Fibroblast of gingiva (primary cell): ENCODE data around the gene ENTPD8.
"Not testable (repeated sequence)": the region's sequence is repeated elsewhere in the genome, so short reads cannot be mapped to it uniquely, and the experiment has no call there.

ENCODE experiments used
- DNase-seq: peaks from one replicate; pipeline ENCODE4 v3.0.0-alpha.2; 2011; ENCODE audit warnings: low read depth

The ENTPD8 gene

GRCh38 chr9:137394866-137395665 is 46.1 kb downstream of the ENTPD8 start:
- DNase-seq: no peak

GRCh38 chr9:137393176-137394150 is 47.7 kb downstream of the ENTPD8 start:
- no peak for DNase-seq

DNA sequence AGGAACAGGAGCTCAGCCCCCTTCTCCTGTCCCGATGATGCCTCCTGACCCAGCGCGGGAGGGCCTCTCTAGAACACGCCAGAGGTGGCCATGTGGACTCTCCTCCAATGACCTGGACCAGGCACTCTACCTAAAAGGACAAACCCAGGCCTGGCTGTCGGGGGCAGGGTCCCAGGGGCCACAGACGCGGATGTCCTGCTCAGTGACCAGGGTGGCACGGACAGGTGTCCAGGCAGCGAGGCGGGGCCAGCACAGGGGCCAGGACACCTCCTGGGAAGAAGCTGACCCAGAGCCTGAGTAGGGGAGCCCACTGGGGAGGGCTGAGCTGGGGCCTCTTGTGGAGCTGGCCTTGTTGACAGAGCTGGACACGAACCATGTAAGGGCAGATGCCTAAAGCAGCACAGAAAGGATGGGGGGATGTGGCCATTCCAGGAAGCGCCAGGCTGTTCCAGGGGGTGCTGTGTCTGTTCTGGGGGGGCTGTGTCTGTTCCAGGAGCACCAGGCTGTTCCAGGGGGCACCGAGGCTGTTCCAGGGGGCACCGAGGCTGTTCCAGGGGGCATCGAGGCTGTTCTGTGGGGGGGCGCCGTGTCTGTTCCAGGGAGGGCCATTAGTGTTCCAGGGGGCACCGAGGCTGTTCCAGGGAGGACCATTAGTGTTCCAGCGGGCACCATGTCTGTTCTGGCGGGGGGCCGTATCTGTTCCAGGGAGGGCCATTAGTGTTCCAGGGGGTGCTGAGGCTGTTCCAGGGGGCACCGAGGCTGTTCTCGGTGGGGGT is 48.7 kb downstream of the ENTPD8 start:
- DNase-seq: no peak

- no peak for DNase-seq
Observed at GRCh38 chr9:137391411-137391754, 49.8 kb downstream of the ENTPD8 start.

DNA sequence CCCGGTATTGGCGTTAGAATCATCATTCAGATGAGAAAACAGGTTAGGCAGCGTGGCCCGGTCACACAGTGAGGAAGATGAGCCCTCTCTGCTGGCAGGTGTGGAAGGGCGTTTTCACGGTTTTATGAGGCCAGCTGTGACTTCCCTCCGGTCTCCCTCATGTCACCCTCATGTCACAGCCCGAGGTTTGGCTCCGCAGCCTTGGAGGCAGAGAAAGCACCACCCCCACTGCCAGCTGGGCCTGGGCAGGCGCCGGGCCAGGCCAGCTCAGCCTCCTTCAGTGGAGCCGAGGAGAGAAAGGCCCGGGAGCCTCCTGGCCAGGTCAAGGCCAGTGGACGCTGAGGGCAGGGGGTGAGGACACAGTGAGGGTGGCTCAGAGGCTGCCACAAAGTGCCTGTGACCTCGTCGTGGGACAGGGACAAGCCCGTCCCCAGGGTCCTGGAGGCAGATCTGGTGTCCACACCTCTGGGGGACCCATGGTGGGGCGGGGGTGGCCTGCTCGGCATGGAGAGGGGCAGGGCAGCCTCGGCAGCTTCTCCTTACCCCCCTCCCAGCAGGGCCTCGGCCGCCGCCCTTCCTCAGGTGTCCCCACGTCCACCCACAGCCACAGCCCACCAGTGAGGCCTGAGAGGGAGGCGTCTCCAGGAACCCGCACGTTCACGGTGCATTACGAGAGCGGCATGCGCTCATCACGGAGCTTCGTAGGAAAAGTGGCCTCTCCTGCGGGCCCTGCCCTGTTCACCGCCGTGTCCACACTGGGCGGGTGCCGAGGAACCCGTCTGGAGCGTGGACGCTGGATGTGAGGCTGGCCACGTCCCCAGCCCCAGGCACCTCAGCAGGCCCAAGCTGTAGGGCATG is 50.4 kb downstream of the ENTPD8 start:
- no peak for DNase-seq

DNA sequence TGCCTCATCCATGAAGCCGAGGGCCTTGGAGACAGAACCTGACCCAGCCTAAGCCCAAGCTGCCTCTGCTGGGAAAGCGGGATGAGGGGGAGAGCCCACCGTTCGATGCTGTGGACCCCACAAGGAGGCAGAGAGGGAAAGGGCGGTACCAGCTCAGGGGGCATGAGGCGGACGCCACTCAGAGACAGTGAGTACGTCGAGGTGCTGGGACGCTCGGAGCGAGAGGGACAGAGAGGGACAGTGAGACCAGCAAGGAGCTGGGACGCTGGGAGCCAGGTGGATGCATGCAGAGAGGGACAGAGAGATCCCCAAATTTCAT is 51.8 kb downstream of the ENTPD8 start:
- DNase-seq: no peak

DNA sequence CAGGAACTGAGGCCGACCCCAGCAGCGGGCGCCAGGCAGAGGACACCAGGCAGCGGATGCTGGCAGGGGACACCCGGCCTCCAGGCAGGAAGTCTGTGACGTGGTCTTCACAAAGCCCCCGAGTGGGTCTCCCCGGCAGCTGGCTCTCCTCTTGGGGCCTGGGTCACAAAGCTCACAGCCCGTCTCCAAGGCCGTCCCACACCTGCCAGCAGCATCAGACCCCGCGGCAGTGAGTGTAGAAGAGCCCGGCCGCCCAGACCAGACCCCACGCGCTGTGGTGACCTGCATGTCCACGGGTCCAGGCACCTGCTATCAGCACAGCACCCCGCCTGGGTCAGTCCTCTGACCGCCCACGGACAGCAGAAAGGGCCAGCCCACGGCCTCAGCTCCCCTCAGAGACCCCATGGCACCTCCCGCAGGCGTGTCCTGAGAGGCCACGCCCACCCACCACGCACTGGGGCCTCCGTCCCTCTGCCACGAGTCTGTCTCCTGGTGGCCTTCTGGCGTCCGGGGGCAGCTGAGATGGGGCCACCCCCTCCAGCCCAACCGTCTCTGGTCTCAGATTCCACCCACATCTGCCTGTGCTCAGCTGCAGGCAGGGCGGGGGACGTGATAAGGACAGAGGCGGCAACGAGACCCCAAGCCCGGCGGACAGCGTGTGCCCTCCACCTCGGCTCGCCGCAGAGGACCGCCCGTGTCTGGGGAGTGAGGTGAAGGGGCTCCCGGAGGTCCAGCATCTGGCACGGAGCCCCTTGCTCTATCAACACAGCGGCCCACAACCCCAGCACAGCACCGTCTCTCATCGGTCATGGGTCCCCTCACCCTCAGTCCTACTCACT is 52.3 kb downstream of the ENTPD8 start:
- DNase-seq: no peak

- DNase-seq: no peak
Observed at GRCh38 chr9:137387891-137388560, 53.1 kb downstream of the ENTPD8 start.

GRCh38 chr9:137387114-137387890 is 53.9 kb downstream of the ENTPD8 start:
- no peak for DNase-seq

GRCh38 chr9:137386507-137387113 is 54.5 kb downstream of the ENTPD8 start:
- DNase-seq: not testable (repeated sequence)

DNA sequence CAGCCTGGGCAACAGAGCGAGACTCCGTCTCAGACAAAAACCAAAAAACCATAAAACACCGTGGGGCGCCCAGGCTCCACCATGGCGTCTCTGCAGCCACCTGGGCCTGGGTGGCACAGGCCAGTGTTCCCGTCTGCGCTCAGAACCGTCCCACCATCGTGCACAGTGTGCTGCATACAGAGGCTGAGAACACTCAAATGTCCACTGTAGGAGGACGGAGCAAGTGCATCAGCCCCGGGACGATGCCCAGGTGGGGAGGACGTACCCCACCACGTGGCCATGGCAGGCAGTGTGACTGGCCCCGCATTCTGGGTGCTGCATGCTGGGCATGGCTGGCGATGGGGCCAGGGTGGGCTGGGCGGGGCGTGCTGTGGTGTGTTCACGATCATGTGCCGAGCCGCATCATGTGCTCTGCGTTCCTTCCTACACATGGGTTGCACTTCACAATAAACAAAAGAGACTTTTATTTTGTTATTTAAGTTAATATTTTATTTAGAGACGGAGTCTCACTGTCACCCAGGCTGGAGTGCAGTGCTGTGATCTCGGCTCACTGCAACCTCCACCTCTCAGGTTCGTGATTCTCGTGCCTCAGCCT is 56.0 kb downstream of the ENTPD8 start:
- no peak for DNase-seq
